ENCODE data around the gene RAB34.
A peak's percentile ranks its signal among the peaks of the same experiment; 100 is the strongest.
"Not testable (repeated sequence)": the region's sequence is repeated elsewhere in the genome, so short reads cannot be mapped to it uniquely, and the experiment has no call there.

The RAB34 gene

DNA sequence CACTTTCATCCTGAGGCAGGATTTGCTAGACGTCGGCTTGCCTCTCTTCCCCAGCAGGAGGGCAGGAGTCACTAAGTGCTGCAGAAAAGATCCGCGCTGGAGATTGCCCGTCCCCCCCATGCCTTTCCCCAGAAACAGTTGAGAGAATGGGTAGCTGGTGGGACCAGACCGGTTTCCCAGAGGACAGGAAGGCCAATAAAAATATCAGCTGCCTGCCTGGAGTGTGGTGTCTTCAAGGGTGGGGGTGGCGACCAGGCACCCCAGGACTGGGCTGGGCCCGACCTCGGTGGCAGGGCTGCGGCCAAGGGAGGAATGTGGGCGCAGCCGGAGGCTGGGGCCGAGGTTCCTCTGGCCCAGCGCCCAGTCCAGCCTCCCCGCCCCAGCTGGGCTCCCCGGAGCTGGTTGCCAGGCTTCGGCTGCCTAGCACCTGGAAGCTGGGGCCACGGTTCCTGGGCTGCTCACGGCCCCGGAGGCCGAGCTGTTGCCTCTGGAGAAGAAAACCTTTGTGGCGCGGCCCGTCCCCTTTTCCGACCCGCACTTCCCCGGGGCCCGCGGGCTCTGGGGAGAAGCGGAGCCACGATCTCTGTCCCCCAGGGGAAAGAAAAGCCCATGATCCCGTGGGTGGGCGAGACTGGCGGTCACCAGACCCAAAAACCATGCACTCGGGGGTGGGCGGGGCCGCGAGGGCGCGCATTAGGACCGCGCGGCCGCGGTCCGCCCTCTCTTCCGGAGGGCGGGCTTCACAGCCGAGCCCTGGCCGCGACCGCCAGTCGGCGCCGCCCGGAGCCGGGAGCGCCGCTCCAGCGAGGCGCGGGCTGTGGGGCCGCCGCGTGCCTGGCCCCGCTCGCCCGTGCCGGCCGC is 25.8 kb upstream of the RAB34 start, which contains the start of gene TRAF4:
Gene TRAF4 (plus strand): TSS at position 769 of the 861 bp plus-strand sequence. CDS start 102 bp downstream, outside the sequence.
- H3K9me3 ChIP-seq (ENCODE audit: low read depth, low read length) = no peaks in the 10 kb centered on the region
- H3K27ac ChIP-seq = peak within 1 kb of the TSS; percentile 70
- H3K9ac ChIP-seq (ENCODE audit: insufficient read length) = peak within 1 kb of the TSS; percentile 80
- peak; percentile 34; the same call in 1 of the 2 replicates for TF ChIP-seq POLR2AphosphoS5 (IDR thresholded peaks at IDR 0.05; ENCODE audit: borderline replicate concordance, low read depth, low read length)
- TF ChIP-seq EZH2 (IDR thresholded peaks at IDR 0.05) = no peak
- peak; percentile 13 for TF ChIP-seq FOXP2 (optimal IDR thresholded peaks at IDR 0.05; ENCODE audit: control extremely low read depth, extremely low read length, insufficient read depth)
- DNase-seq (ENCODE audit: low read depth, low spot score) = no peak
- H3K4me3 ChIP-seq = peak within 1 kb of the TSS; percentile 85
- H3K36me3 ChIP-seq (ENCODE audit: insufficient read depth, low read length) = peaks cover 27% of the 10 kb centered on the region

DNA sequence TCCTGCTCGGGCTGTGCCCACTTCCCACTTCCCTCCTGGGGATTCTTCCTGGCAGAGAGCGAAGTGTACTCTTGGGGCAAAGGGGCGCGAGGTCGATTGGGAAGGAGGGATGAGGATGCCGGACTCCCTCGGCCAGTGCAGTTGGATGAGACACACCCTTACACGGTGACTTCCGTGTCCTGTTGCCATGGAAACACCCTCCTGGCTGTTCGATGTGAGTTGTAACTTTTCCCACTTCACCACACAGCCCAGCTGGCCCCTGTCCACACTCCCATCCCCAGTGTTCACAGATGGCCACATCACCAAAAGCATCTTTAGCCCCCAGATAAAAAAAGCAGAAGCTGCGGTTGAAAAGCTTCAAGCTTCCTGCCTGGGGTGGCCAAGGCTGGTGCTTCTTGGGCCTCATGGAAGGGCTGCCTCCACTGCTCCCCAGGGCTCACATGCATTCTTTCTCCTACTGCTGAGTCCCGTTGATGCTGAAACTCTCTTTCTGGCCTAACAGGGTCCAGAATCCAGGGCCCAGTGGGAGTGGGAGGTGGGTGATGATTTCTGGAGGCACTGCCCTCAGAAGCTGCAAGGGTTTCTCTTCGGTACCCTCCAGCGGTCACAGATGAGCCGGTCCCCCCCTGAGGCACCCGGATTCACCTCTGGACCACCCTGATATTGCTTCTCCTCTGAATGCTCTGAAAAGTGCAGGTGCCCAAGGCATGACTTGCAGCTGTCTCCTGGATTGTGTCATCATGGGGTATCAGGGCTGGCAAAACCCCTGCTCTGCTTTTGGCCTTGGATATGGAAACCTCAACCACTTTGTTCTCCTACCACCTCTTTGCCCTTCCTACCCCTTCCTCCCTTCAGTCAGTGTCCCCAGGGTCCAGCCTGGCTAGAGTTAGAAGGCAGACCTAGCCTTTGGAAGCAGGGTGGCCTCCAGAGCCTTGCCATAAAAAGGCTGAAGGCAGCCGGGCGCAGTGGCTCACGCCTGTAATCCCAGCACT is 24.0 kb upstream of the RAB34 start:
- no peak for DNase-seq (ENCODE audit: low read depth, low spot score)
- Histone ChIP-seq H3K27ac (no peak overlapping the region), H3K9ac (ENCODE audit: insufficient read length) (no peak overlapping the region), H3K36me3 (ENCODE audit: insufficient read depth, low read length) (peaks cover 8% of the 10 kb centered on the region), H3K4me3 (no peak overlapping the region), H3K9me3 (ENCODE audit: low read depth, low read length) (no peaks in the 10 kb centered on the region)
- TF ChIP-seq POLR2AphosphoS5 (IDR thresholded peaks at IDR 0.05; ENCODE audit: borderline replicate concordance, low read depth, low read length) = no peak
- TF ChIP-seq FOXP2 (optimal IDR thresholded peaks at IDR 0.05; ENCODE audit: control extremely low read depth, extremely low read length, insufficient read depth) = no peak
- TF ChIP-seq EZH2 (IDR thresholded peaks at IDR 0.05) = no peak

DNA sequence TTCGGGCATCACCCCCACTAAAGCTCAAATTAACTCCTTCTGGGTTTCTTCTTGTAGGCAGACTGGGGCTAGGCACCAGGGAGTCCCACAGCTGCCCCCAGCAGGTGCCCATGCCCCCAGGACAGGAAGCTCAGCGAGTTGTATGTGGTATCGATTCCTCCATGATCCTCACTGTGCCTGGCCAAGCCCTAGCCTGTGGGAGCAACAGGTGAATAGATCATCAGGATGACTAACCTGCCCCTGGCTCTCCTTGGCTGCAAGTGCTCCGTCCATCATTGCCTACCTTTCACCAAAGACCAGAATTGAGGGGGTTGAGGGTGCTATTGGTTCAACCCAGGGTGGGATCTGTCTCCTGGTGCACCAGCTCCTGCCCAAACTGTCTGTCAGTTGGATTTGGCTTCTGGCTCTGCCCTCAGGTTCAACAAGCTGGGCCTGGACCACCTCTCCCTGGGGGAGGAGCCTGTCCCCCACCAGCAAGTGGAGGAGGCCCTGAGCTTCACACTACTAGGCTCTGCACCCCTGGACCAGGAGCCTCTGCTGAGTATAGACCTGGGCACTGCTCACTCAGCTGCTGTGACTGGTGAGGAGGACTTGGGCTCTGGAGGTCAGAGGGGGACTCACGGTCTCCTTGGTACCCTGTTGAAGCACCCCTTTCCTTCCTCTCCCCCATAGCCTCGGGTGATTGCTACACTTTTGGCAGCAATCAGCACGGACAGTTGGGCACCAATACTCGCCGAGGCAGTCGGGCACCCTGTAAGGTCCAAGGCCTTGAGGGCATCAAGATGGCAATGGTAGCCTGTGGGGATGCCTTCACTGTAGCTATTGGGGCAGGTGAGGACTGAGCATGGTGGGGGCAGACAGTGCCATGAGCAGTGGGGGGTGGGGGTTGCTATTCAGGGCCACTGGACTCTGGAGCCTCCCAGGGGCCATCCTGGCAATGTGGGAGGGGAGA is 23.0 kb upstream of the RAB34 start:
- TF ChIP-seq POLR2AphosphoS5 (IDR thresholded peaks at IDR 0.05; ENCODE audit: borderline replicate concordance, low read depth, low read length) (no peak), EZH2 (IDR thresholded peaks at IDR 0.05) (no peak), FOXP2 (optimal IDR thresholded peaks at IDR 0.05; ENCODE audit: control extremely low read depth, extremely low read length, insufficient read depth) (no peak)
- no peak overlapping the region for H3K4me3 ChIP-seq
- DNase-seq (ENCODE audit: low read depth, low spot score) = no peak
- H3K9me3 ChIP-seq (ENCODE audit: low read depth, low read length) = no peaks in the 10 kb centered on the region
- no peak overlapping the region for H3K9ac ChIP-seq (ENCODE audit: insufficient read length)
- H3K27ac ChIP-seq = no peak overlapping the region
- no peaks in the 10 kb centered on the region for H3K36me3 ChIP-seq (ENCODE audit: insufficient read depth, low read length)

DNA sequence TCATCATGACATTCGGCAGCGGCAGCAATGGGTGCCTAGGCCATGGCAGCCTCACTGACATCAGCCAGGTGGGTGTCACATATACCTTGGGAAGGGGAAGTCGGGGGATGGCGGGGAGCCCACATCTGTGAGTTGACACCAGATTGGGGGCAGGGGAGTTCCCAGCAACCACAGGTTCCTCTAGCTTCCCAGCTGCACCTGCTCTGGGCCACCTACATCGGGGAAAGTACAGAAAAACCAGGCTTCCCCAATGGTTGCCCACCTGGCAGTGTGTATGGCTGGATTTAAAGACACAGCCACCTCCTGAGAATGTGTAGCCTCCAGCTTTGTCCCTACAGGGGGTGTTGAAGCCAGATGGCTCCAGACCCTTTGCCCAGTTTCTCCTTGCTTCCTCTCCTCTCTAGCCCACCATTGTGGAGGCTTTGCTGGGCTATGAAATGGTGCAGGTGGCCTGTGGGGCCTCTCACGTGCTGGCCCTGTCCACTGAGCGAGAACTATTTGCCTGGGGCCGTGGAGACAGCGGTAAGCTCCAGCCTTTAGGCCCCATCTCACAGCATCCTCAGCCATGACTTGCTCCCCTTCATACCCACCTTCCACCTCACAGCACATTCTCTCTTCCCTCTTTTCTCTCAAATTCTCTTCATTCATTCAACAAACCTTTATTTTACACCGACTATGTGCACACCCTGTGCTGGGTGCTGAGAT is 21.2 kb upstream of the RAB34 start:
- H3K27ac ChIP-seq = no peak overlapping the region
- H3K9ac ChIP-seq (ENCODE audit: insufficient read length) = no peak overlapping the region
- no peak overlapping the region for H3K4me3 ChIP-seq
- no peaks in the 10 kb centered on the region for H3K9me3 ChIP-seq (ENCODE audit: low read depth, low read length)
- DNase-seq (ENCODE audit: low read depth, low spot score) = no peak
- TF ChIP-seq EZH2 (IDR thresholded peaks at IDR 0.05) = no peak
- no peak for TF ChIP-seq POLR2AphosphoS5 (IDR thresholded peaks at IDR 0.05; ENCODE audit: borderline replicate concordance, low read depth, low read length)
- TF ChIP-seq FOXP2 (optimal IDR thresholded peaks at IDR 0.05; ENCODE audit: control extremely low read depth, extremely low read length, insufficient read depth) = no peak
- H3K36me3 ChIP-seq (ENCODE audit: insufficient read depth, low read length) = no peaks in the 10 kb centered on the region

GRCh38 chr17:28737770-28738679 is 20.4 kb upstream of the RAB34 start:
- H3K36me3 ChIP-seq (ENCODE audit: insufficient read depth, low read length) = no peaks in the 10 kb centered on the region
- H3K9ac ChIP-seq (ENCODE audit: insufficient read length) = no peak overlapping the region
- H3K9me3 ChIP-seq (ENCODE audit: low read depth, low read length) = no peaks in the 10 kb centered on the region
- TF ChIP-seq FOXP2 (optimal IDR thresholded peaks at IDR 0.05; ENCODE audit: control extremely low read depth, extremely low read length, insufficient read depth) (no peak), EZH2 (IDR thresholded peaks at IDR 0.05) (no peak), POLR2AphosphoS5 (IDR thresholded peaks at IDR 0.05; ENCODE audit: borderline replicate concordance, low read depth, low read length) (no peak)
- no peak for DNase-seq (ENCODE audit: low read depth, low spot score)
- H3K27ac ChIP-seq = no peak overlapping the region
- no peak overlapping the region for H3K4me3 ChIP-seq

DNA sequence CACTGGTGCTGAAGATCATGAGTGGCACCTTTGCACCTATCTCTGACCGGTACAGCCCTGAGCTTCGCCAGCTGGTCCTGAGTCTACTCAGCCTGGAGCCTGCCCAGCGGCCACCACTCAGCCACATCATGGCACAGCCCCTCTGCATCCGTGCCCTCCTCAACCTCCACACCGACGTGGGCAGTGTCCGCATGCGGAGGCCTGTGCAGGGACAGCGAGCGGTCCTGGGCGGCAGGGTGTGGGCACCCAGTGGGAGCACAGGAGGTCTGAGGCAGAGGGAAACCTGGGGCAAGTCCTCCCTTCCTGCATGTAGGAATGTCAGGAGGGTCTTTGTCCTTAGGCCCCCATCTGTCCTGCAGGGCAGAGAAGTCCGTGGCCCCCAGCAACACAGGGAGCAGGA is 19.6 kb upstream of the RAB34 start:
- TF ChIP-seq EZH2 (IDR thresholded peaks at IDR 0.05) (no peak), POLR2AphosphoS5 (IDR thresholded peaks at IDR 0.05; ENCODE audit: borderline replicate concordance, low read depth, low read length) (no peak), FOXP2 (optimal IDR thresholded peaks at IDR 0.05; ENCODE audit: control extremely low read depth, extremely low read length, insufficient read depth) (no peak)
- DNase-seq (ENCODE audit: low read depth, low spot score) = no peak
- no peak overlapping the region for H3K4me3 ChIP-seq

GRCh38 chr17:28735913-28736769 is 18.5 kb upstream of the RAB34 start:
- H3K9me3 ChIP-seq (ENCODE audit: low read depth, low read length); DNase-seq (ENCODE audit: low read depth, low spot score); H3K36me3 ChIP-seq (ENCODE audit: insufficient read depth, low read length); H3K27ac ChIP-seq; H3K4me3 ChIP-seq; H3K9ac ChIP-seq (ENCODE audit: insufficient read length): not testable (repeated sequence)

More for the DNA sequence above, 19.6 kb upstream of the RAB34 start:
- no peak overlapping the region for H3K27ac ChIP-seq
- no peaks in the 10 kb centered on the region for H3K36me3 ChIP-seq (ENCODE audit: insufficient read depth, low read length)
- no peak overlapping the region for H3K9ac ChIP-seq (ENCODE audit: insufficient read length)
- H3K9me3 ChIP-seq (ENCODE audit: low read depth, low read length) = no peaks in the 10 kb centered on the region

Data from SK-N-MC (cell line).